ENCODE measurements around the gene TMEM63C. TPM values are rescaled to one million over a fixed set of nuclear protein-coding genes. Genes with fewer than 3 reads are reported as not detected.

Gene TMEM63C
- total RNA-seq, 4 donors from 2014 or later = 11.4 to 37.6 (median 18.9) TPM

- 48 to 74% methylated on average over 6 of the region's 6 CpGs for WGBS, 2 donors
- H3K4me3 ChIP-seq (ENCODE audit: low read depth, poor library complexity, severe bottlenecking) = no peak overlapping the region
- TF ChIP-seq POLR2A (IDR thresholded peaks at IDR 0.05) (no peak), CTCF (IDR thresholded peaks at IDR 0.05) (no peak)
- no peak for DNase-seq (ENCODE audit: low spot score in 2 of 2)
- intact Hi-C loops (cut with DNase I; ENCODE audit: low total_unique reads) = no loop called here
Observed at GRCh38 chr14:77228056-77228455, 46.5 kb downstream of the TMEM63C start.

GRCh38 chr14:77230914-77231313, 49.3 kb downstream of the TMEM63C start:
- no peak overlapping the region for H3K4me3 ChIP-seq (ENCODE audit: low read depth, poor library complexity, severe bottlenecking)
- intact Hi-C loops (cut with DNase I; ENCODE audit: low total_unique reads) = no loop called here
- 85 to 86% methylated on average over 2 of the region's 2 CpGs for WGBS, 2 donors
- TF ChIP-seq CTCF (IDR thresholded peaks at IDR 0.05) = no peak
- no peak for TF ChIP-seq POLR2A (IDR thresholded peaks at IDR 0.05)
- DNase-seq (ENCODE audit: low spot score in 2 of 2) = no peak

GRCh38 chr14:77231721-77232120, 50.1 kb downstream of the TMEM63C start:
- no peak for DNase-seq (ENCODE audit: low spot score in 2 of 2)
- WGBS, 2 donors = 54 to 66% methylated on average over 3 of the region's 3 CpGs
- TF ChIP-seq POLR2A (IDR thresholded peaks at IDR 0.05) = no peak
- TF ChIP-seq CTCF (IDR thresholded peaks at IDR 0.05) = no peak
- no peak overlapping the region for H3K4me3 ChIP-seq (ENCODE audit: low read depth, poor library complexity, severe bottlenecking)
- intact Hi-C loops (cut with DNase I; ENCODE audit: low total_unique reads) = no loop called here

GRCh38 chr14:77236814-77237213, 55.2 kb downstream of the TMEM63C start:
- WGBS, 2 donors = 68 to 80% methylated on average over 7 of the region's 7 CpGs
- H3K4me3 ChIP-seq (ENCODE audit: low read depth, poor library complexity, severe bottlenecking) = no peak overlapping the region
- intact Hi-C loops (cut with DNase I; ENCODE audit: low total_unique reads) = no loop called here
- no peak for TF ChIP-seq CTCF (IDR thresholded peaks at IDR 0.05)
- TF ChIP-seq POLR2A (IDR thresholded peaks at IDR 0.05) = no peak
- DNase-seq (ENCODE audit: low spot score in 2 of 2) = no peak

GRCh38 chr14:77238356-77238755, 56.8 kb downstream of the TMEM63C start:
- intact Hi-C loops (cut with DNase I; ENCODE audit: low total_unique reads) = no loop called here
- 81 to 87% methylated on average over 3 of the region's 3 CpGs for WGBS, 2 donors
- H3K4me3 ChIP-seq (ENCODE audit: low read depth, poor library complexity, severe bottlenecking) = no peak overlapping the region
- TF ChIP-seq POLR2A (IDR thresholded peaks at IDR 0.05) (no peak), CTCF (IDR thresholded peaks at IDR 0.05) (no peak)
- no peak for DNase-seq (ENCODE audit: low spot score in 2 of 2)

- WGBS, 2 donors = 58 to 69% methylated on average over 4 of the region's 4 CpGs
- intact Hi-C loops (cut with DNase I; ENCODE audit: low total_unique reads) = no loop called here
- no peak for TF ChIP-seq CTCF (IDR thresholded peaks at IDR 0.05)
- TF ChIP-seq POLR2A (IDR thresholded peaks at IDR 0.05) = no peak
- no peak for DNase-seq (ENCODE audit: low spot score in 2 of 2)
- no peak overlapping the region for H3K4me3 ChIP-seq (ENCODE audit: low read depth, poor library complexity, severe bottlenecking)
Observed at GRCh38 chr14:77238996-77239395, 57.4 kb downstream of the TMEM63C start.
